ENCODE results near the gene RAB3GAP2.
"Not testable (repeated sequence)": the region's sequence is repeated elsewhere in the genome, so short reads cannot be mapped to it uniquely, and the experiment has no call there.

The RAB3GAP2 gene

GRCh38 chr1:220144051-220144450 is 128.2 kb downstream of the RAB3GAP2 start:
- DNase-seq (ENCODE audit: low read depth in 2 of 2) = no peak

DNA sequence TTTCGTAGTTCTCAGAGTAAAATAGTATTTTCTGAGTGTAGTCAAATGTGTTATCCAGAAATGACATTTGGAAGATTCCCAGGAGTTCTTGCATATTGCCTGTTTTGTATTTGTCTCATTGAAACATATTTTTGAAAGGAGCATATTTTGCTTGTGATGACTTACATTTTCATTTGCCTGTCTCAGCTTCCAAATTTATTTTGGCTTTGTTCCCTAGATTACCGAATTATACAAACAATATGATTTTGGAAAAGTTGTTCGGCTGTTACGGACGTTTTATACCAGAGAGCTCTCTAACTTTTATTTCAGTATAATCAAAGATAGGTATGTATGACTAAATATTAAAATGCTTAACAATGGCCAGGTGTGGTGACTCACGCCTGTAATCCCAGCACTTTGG is 132.3 kb downstream of the RAB3GAP2 start:
- DNase-seq (ENCODE audit: low read depth in 2 of 2) = no peak

DNA sequence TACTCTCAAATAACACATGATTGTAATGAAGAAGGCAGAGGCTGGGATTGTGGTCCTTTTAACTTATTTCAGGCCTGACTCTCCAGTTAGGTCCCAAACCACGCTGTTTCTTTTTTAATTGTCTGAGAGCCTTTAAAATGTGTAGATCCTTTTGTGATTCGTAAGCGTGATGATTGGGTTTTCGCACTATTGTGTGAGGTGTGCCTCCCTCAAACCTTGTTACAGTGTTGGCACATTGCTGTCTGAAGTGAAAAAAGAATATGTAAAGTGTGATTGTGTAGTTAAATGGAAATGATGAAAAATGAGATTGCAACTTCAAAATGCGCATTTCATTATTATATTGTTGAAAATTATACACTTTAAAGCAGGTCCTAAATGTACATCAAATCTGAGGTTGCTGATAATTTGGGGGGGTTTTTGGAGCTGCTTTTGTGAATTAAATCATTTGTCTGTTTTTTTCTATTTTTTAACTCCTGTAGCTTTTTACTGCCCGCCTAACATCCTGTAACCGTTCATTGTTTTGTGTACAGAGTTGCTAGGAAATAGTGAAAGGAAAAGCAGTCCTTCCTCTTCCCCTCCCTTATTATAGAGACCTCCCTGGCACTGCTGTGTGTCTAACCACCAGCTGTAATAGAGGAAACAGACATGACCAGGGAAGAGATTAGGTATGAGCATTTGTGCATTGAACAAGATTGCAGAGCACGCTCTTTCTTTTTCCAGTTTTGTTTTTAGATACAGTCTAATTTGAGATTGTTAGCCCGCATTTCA is 135.1 kb downstream of the RAB3GAP2 start:
- no peak for DNase-seq (ENCODE audit: low read depth in 2 of 2)

- no peak for DNase-seq (ENCODE audit: low read depth in 2 of 2)
These were observed 136.5 kb downstream of the RAB3GAP2 start for GRCh38 chr1:220135755-220136154.

DNA sequence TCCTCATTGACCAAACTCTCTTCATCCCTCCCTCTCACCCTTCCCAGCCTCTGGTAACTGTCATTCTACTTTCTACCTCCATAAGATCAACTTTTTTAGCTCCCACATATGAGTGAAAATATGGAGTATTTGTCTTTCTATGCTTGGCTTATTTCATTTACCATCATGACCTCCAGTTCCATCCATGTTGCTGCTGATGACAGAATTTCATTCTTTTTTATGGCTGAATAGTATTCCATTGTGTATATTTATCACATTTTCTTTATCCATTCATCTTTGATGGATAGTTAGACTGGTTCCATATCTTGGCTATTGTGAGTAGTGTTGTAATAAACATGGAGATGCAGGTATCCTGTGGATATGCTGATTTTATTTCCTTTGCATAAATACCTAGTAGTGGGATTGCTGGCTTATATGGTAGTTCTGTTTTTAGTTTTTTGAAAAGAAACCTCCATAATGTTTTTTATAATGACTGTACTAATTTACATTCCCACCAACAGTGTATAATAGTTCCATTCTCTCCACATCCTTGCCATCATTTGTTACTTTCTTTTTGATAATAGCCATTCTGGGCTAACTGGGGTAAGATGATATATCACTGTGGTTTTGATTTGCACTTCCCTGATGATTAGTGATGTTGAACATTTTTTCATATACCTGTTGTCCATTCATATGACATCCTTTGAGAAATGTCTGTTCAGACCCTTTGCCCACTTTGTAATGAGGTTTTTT is 142.6 kb downstream of the RAB3GAP2 start:
- no peak for DNase-seq (ENCODE audit: low read depth in 2 of 2)

- DNase-seq (ENCODE audit: low read depth in 2 of 2) = no peak
These were observed 145.2 kb downstream of the RAB3GAP2 start for GRCh38 chr1:220127076-220127475.

DNA sequence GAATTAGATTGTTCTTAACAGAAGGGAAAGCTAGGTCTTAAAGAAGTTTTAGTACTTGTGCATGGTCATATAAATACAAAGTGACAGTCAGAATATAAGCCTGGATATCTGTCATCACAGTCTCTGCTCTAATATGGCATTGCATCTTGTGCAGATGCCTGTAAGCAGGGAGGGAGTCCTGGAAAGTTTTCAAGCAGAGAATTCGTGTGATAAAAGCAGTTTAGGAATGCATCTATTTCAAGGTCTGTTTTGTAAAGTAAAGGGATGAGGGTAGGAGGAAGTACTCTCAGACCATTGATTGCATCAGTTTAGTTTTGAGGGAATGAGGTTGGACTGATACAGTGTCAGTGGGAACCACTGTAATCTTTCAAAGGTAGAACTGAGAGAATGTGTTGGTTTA is 147.7 kb downstream of the RAB3GAP2 start:
- DNase-seq (ENCODE audit: low read depth in 2 of 2) = no peak

DNA sequence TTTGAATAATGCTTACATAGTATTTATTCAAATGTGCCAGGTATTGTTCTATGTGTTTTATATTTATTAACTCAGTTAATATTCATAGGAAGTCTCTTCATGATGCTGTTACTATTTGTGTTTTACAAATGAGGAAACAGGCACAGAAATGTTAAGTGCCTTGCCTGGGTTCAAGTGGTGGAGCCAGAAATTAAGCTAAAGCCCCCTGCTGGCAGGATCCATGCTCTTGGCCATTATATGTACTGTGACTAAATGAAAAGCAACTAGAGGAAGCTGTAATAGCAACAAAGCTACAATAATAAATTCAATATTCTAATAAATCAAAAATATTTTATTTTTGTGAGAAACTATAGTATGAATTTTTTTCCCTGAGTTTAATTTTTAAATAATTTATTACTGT is 148.4 kb downstream of the RAB3GAP2 start:
- no peak for DNase-seq (ENCODE audit: low read depth in 2 of 2)

GRCh38 chr1:220123066-220123465 is 149.2 kb downstream of the RAB3GAP2 start:
- DNase-seq (ENCODE audit: low read depth in 2 of 2) = no peak

- DNase-seq (ENCODE audit: low read depth in 2 of 2) = no peak
These were observed 150.3 kb downstream of the RAB3GAP2 start for GRCh38 chr1:220121791-220122530.

GRCh38 chr1:220119043-220119512 is 153.2 kb downstream of the RAB3GAP2 start:
- DNase-seq (ENCODE audit: low read depth in 2 of 2) = no peak

GRCh38 chr1:220113136-220113695 is 159.0 kb downstream of the RAB3GAP2 start:
- DNase-seq (ENCODE audit: low read depth in 2 of 2) = no peak

- not testable (repeated sequence) for DNase-seq (ENCODE audit: low read depth in 2 of 2)
These were observed 159.7 kb downstream of the RAB3GAP2 start for GRCh38 chr1:220112600-220112999.

- not testable (repeated sequence) for DNase-seq (ENCODE audit: low read depth in 2 of 2)
These were observed 161.8 kb downstream of the RAB3GAP2 start for GRCh38 chr1:220110473-220110872.

DNA sequence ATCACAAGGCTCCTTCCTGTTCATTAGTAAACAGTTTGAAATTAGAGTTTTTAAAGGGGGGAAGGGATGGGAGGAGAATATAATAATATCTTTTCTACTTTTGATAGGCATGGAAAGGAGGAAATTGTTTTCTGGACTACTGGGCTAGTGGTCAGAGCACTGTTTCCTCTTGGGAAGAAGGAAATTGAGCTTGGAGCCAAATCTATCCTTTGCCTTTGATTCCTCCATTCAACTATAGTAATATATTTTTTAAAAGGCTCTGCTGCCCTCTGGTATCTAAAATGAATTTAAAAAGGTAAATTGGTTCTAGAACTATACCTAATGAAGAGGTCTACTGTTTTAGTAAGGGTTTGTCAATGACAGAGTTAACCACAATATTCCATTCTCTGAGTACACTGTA is 172.4 kb downstream of the RAB3GAP2 start:
- DNase-seq (ENCODE audit: low read depth in 2 of 2) = no peak

Data from stimulated activated CD8-positive, alpha-beta memory T cell treated with anti-CD3 and anti-CD28 coated beads, Interleukin-15, amount 100 ng/mL, for 4 hours (primary cell).